Neutrophil (primary cell): ENCODE measurements around the gene SBNO1.
A peak's percentile ranks its signal among the peaks of the same experiment; 100 is the strongest.

Experiments used
- H3K27ac ChIP-seq: fragments of 200-600 bp; sonication (generic); 2 replicates; pipeline ENCODE4 v1.5.1; 2016; ENCODE audit warnings: mild to moderate bottlenecking, moderate library complexity
- H3K27me3 ChIP-seq: fragments of 200-600 bp; sonication (generic); 2 replicates; pipeline ENCODE4 v1.6.0; 2016; ENCODE audit warnings: mild to moderate bottlenecking
- H3K36me3 ChIP-seq: fragments of 200-600 bp; sonication (generic); 2 replicates; pipeline ENCODE4 v1.5.1; 2017
- H3K4me1 ChIP-seq, 2 experiments: fragments of 200-600 bp in 1 of 2; sonication (generic) in 1 of 2; 1 replicate in 1 of 2; 2 replicates in 1 of 2; pipeline versions ENCODE4 v1.5.1 to v1.6.1; 2013 to 2016; ENCODE audit warnings: low read depth in 1 of 2, low read length in 1 of 2, mild to moderate bottlenecking in 1 of 2, moderate library complexity in 1 of 2; ENCODE audit not compliant: control insufficient read depth in 1 of 2, insufficient read depth in 1 of 2
- H3K4me3 ChIP-seq, 2 experiments: fragments of 200-600 bp in 1 of 2; sonication (generic) in 1 of 2; 1 replicate in 1 of 2; 2 replicates in 1 of 2; pipeline ENCODE4 v1.5.1; 2013 to 2016; ENCODE audit warnings: low read depth in 1 of 2, low read length in 1 of 2, mild to moderate bottlenecking in 1 of 2, moderate library complexity in 1 of 2
- H3K9me3 ChIP-seq: fragments of 200-600 bp; sonication (generic); 2 replicates; pipeline ENCODE4 v1.5.1; 2016
- TF ChIP-seq, protein P1 (sequence below): fragments of 200-600 bp; sonication (generic); IDR thresholded peaks from 2 replicates; pipeline ENCODE4 v1.5.1; 2016; ENCODE audit warnings: antibody characterized with exemption

The SBNO1 gene

DNA sequence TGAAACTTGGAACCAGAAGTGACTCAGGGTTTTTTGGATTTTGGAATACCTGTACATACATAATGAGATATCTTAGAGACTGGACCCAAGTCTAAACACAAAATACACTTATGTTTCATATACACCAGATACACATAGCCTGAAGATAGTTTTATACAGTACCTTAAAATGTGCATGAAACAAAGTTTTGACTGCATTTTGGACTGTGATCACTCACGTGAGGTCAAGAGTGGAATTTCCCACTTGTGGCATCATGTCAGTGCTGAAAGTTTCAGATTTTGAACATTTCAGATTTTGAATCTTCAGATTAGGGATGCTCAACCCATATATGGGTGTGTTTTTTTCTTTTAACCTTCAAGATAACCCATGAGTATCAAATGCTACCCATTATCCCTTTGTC is 6.6 kb downstream of the SBNO1 start:
- Histone ChIP-seq H3K4me3 (no peak overlapping the region), H3K36me3 (no peaks in the 10 kb centered on the region), H3K27me3 (no peaks in the 10 kb centered on the region), H3K9me3 (no peaks in the 10 kb centered on the region), H3K4me1 (peaks cover 7 to 15% of the 10 kb centered on the region in 2 experiments), H3K27ac (no peak overlapping the region)
- TF ChIP-seq, protein P1, sequence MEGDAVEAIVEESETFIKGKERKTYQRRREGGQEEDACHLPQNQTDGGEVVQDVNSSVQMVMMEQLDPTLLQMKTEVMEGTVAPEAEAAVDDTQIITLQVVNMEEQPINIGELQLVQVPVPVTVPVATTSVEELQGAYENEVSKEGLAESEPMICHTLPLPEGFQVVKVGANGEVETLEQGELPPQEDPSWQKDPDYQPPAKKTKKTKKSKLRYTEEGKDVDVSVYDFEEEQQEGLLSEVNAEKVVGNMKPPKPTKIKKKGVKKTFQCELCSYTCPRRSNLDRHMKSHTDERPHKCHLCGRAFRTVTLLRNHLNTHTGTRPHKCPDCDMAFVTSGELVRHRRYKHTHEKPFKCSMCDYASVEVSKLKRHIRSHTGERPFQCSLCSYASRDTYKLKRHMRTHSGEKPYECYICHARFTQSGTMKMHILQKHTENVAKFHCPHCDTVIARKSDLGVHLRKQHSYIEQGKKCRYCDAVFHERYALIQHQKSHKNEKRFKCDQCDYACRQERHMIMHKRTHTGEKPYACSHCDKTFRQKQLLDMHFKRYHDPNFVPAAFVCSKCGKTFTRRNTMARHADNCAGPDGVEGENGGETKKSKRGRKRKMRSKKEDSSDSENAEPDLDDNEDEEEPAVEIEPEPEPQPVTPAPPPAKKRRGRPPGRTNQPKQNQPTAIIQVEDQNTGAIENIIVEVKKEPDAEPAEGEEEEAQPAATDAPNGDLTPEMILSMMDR: no peak

DNA sequence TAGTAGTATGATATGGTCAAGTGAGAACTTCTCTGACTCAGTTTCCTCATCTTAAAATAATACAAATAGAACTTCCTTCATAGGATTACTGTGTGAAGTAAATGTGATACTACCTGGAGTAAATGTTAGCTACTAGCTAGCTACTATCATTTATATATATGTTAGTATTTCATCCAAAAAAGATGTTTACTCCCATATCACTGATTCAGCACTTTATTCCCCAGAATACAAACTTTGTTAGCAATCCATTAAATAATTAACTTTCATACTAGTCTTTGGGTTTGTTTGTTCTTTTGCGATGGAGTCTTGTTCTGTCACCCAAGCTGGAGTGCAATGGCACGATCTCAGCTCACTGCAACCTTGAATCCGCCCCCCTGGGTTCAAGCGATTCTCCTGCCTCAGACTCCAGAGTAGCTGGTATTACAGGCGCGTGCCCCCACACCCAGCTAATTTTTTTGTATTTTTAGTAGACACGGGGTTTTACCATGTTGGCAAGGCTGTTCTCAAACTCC is 8.4 kb downstream of the SBNO1 start:
- Histone ChIP-seq H3K4me3 (no peak overlapping the region), H3K9me3 (no peaks in the 10 kb centered on the region), H3K27ac (no peak overlapping the region), H3K27me3 (no peaks in the 10 kb centered on the region), H3K36me3 (no peaks in the 10 kb centered on the region), H3K4me1 (peaks cover 15 to 23% of the 10 kb centered on the region in 2 experiments)
- TF ChIP-seq, protein P1: no peak

DNA sequence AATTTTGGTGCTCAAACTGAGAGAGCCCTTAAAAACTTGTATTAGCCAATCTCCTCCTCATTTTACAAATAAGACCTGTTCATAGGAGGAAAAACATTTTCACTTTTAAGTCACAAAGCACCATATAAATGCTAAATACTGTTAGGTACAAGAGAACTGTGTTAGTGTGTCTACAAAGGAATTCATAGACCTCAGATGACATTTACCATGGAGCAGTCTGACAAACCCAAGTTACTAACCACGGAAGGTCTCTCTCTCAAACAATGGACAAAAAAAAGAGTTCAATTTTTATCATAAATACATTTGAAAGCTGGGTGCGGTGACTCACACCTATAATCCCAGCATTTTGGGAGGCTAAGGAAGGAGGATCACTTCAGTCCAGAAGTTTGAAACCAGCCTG is 10.0 kb downstream of the SBNO1 start:
- Histone ChIP-seq H3K4me1 (peaks cover 31 to 34% of the 10 kb centered on the region in 2 experiments), H3K27ac (no peak overlapping the region), H3K4me3 (no peak overlapping the region), H3K27me3 (no peaks in the 10 kb centered on the region), H3K9me3 (no peaks in the 10 kb centered on the region), H3K36me3 (no peaks in the 10 kb centered on the region)
- TF ChIP-seq, protein P1: no peak

DNA sequence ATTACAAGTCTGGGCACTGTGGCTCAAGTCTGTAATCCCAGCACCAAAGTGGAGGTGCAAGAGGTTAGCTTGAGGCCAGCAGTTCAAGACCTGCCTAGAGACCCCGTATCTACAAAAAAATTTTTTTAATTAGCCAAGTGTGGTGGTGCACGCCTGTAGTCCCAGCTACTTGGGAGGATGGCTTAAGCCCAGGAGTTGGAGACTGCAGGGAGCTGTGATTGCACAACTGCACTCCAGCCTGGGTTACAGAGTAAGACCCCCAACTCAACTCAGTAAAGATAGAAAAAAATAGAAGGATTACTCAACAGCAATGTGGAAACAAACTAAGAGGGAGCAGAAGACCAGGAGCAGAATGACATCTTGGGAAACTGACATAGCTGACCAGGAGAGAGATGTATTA is 13.3 kb downstream of the SBNO1 start:
- no peaks in the 10 kb centered on the region for H3K36me3 ChIP-seq
- H3K4me1 ChIP-seq: peaks cover 57 to 59% of the 10 kb centered on the region in 2 experiments
- no peak overlapping the region for H3K4me3 ChIP-seq
- H3K27ac ChIP-seq: peak overlapping the region; percentile 73
- H3K27me3 ChIP-seq: no peaks in the 10 kb centered on the region
- H3K9me3 ChIP-seq: no peaks in the 10 kb centered on the region
- TF ChIP-seq, protein P1: no peak

DNA sequence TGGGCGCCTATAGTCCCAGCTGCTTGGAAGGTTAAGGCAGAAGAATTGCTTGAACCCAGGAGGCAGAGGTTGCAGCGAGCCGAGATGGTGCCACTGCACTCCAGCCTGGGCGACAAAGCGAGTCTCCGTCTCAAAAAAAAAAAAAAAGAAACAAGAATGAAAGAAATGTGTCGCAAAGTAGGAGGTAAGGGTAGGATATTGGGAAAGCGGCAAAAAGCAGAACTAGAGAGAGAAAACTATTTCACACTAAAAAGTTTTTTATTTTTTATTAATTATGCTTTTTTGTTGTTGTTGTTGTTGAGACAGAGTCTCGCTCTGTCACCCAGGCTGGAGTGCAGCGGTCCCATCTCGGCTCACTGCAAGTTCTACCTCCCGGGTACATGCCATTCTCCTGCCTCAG is 17.7 kb downstream of the SBNO1 start:
- peak overlapping the region; percentile 87 for H3K27ac ChIP-seq
- H3K27me3 ChIP-seq: no peaks in the 10 kb centered on the region
- TF ChIP-seq, protein P1: no peak
- peak overlapping the region; percentile 25 to 37 for H3K4me3 ChIP-seq
- H3K36me3 ChIP-seq: peaks cover 31% of the 10 kb centered on the region
- H3K4me1 ChIP-seq: peaks cover 46 to 50% of the 10 kb centered on the region in 2 experiments
- no peaks in the 10 kb centered on the region for H3K9me3 ChIP-seq

DNA sequence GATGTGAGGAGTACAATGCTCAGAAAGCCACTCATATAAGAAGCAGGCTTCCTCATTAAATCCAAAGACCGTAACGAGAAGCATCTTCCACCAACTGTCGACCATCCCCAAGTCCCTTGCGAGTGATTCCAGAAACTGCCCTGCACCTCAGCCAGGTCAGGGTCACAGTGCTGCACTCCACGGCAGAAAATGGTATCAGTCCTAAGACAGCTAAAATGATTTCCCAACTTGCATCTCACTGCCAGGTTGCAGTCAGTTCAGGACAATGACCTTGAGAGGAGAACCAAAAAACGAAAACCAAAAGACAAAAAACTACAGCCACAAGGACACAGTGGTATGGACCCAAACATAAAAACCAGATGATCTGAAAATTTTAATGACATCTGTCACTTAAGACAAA is 20.6 kb downstream of the SBNO1 start:
- Histone ChIP-seq H3K27me3 (no peaks in the 10 kb centered on the region), H3K4me1 (peaks cover 21 to 25% of the 10 kb centered on the region in 2 experiments), H3K9me3 (no peaks in the 10 kb centered on the region), H3K36me3 (peaks cover 55% of the 10 kb centered on the region), H3K27ac (no peak overlapping the region), H3K4me3 (no peak overlapping the region)
- TF ChIP-seq, protein P1: no peak
